Neutrophil (primary cell): Measurements from ENCODE around the gene HMOX1.

Experiments used
- H3K27ac ChIP-seq: fragments of 200-600 bp; sonication (generic); 2 replicates; pipeline ENCODE4 v1.5.1; 2016; ENCODE audit warnings: mild to moderate bottlenecking, moderate library complexity
- H3K27me3 ChIP-seq: fragments of 200-600 bp; sonication (generic); 2 replicates; pipeline ENCODE4 v1.6.0; 2016; ENCODE audit warnings: mild to moderate bottlenecking
- H3K36me3 ChIP-seq: fragments of 200-600 bp; sonication (generic); 2 replicates; pipeline ENCODE4 v1.5.1; 2017
- H3K4me1 ChIP-seq, 2 experiments: fragments of 200-600 bp in 1 of 2; sonication (generic) in 1 of 2; 1 replicate in 1 of 2; 2 replicates in 1 of 2; pipeline versions ENCODE4 v1.5.1 to v1.6.1; 2013 to 2016; ENCODE audit warnings: low read depth in 1 of 2, low read length in 1 of 2, mild to moderate bottlenecking in 1 of 2, moderate library complexity in 1 of 2; ENCODE audit not compliant: control insufficient read depth in 1 of 2, insufficient read depth in 1 of 2
- H3K4me3 ChIP-seq, 2 experiments: fragments of 200-600 bp in 1 of 2; sonication (generic) in 1 of 2; 1 replicate in 1 of 2; 2 replicates in 1 of 2; pipeline ENCODE4 v1.5.1; 2013 to 2016; ENCODE audit warnings: low read depth in 1 of 2, low read length in 1 of 2, mild to moderate bottlenecking in 1 of 2, moderate library complexity in 1 of 2
- H3K9me3 ChIP-seq: fragments of 200-600 bp; sonication (generic); 2 replicates; pipeline ENCODE4 v1.5.1; 2016
- TF ChIP-seq, protein P1 (sequence below): fragments of 200-600 bp; sonication (generic); IDR thresholded peaks from 2 replicates; pipeline ENCODE4 v1.5.1; 2016; ENCODE audit warnings: antibody characterized with exemption

HMOX1 gene

DNA sequence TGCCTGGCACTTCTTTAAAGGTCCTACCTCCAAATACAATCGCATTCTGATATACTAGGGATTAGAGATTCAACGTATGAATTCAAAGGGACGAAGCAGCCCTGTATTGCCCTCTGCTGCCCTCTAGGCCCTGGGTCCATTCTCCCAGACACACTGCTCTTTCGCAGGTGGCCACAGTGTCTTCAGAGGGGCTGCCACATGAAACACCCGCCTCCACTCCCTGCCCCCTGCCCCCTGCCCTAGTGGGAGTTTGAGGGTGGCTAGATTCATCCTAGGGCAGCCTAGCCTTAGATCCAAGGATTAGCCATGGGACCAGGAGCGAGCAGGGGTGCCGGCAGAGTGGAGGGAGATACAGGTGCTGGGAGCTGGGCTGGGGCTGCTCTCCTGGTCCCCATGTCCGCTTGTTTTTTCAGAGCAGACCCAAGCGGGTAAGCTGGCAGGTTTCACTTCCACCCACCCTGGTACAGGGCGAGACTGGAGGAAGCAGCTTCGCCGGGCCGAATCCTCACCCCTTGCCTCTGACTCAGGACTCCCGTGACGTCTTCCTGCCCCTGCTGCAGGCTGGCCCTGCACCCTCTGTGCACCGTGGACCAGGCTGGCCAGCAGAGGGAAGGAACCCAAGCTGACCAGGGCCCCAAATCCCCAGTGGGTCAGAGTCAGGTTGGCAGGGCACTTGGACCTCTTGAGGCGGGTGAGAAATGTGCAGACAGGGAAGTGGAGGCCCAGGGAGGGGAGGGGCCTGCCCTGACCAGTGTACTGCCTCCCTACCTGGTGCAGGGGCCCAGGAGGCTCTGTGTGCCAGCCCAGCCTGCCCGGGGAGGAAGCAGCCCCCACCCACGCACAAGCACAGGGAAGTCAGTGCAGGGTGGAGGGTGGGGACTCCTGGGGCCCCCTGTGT is 28.4 kb upstream of the HMOX1 start:
- H3K36me3 ChIP-seq = peaks cover 17% of the 10 kb centered on the region
- TF ChIP-seq, protein P1, sequence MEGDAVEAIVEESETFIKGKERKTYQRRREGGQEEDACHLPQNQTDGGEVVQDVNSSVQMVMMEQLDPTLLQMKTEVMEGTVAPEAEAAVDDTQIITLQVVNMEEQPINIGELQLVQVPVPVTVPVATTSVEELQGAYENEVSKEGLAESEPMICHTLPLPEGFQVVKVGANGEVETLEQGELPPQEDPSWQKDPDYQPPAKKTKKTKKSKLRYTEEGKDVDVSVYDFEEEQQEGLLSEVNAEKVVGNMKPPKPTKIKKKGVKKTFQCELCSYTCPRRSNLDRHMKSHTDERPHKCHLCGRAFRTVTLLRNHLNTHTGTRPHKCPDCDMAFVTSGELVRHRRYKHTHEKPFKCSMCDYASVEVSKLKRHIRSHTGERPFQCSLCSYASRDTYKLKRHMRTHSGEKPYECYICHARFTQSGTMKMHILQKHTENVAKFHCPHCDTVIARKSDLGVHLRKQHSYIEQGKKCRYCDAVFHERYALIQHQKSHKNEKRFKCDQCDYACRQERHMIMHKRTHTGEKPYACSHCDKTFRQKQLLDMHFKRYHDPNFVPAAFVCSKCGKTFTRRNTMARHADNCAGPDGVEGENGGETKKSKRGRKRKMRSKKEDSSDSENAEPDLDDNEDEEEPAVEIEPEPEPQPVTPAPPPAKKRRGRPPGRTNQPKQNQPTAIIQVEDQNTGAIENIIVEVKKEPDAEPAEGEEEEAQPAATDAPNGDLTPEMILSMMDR = peak; percentile 51
- peaks cover 47 to 49% of the 10 kb centered on the region in 2 experiments for H3K4me1 ChIP-seq
- H3K9me3 ChIP-seq = no peaks in the 10 kb centered on the region
- peak overlapping the region; percentile 0 to 4 for H3K4me3 ChIP-seq
- H3K27ac ChIP-seq = peak overlapping the region; percentile 81
- peaks cover 24% of the 10 kb centered on the region for H3K27me3 ChIP-seq

DNA sequence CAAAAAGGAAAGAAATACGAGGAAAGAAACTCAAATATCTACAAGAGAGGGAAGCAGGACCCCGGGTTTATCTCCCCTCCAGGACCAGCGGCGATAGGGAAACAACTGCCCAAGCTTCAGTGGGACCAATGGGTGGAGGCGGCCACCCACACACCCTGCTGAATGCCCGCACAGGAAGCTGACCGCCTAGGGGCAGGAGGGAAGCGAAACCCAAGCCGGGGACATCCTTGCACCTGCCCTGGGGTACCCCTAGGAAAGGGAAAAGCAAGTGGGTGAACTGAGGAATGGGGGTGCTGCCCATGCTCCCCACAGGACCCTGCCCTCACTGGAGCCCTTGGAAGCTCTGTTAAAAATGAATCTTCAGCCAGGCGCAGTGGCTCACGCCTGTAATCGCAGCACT is 27.6 kb upstream of the HMOX1 start:
- TF ChIP-seq, protein P1 = no peak
- peak overlapping the region; percentile 0 to 4 for H3K4me3 ChIP-seq
- peak overlapping the region; percentile 81 for H3K27ac ChIP-seq
- peaks cover 8% of the 10 kb centered on the region for H3K36me3 ChIP-seq
- H3K9me3 ChIP-seq = no peaks in the 10 kb centered on the region
- H3K27me3 ChIP-seq = peaks cover 24% of the 10 kb centered on the region
- H3K4me1 ChIP-seq = peaks cover 48 to 49% of the 10 kb centered on the region in 2 experiments

DNA sequence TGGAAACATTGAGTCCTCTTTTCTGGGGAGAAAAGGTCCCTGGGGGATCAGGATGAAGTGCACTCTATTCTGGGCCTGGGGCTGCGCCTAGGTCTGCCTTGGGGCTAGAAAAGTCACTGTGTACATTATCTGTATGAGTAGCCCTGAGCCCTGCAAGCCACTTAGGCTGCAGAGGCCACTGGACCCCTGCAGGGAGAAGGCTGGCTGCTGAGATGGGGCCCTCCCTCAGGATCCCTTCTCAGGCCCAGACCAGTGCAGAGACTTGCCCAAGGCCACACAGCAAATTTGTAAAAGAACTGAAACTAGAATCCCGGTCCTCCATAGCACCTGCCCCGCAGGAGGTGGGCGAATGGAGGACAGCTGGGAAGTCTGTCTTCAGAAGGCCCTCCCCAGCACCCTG is 26.8 kb upstream of the HMOX1 start:
- Histone ChIP-seq H3K27ac (no peak overlapping the region), H3K9me3 (no peaks in the 10 kb centered on the region), H3K4me3 (no peak overlapping the region), H3K4me1 (peaks cover 48 to 49% of the 10 kb centered on the region in 2 experiments), H3K27me3 (peaks cover 24% of the 10 kb centered on the region), H3K36me3 (peaks cover under 1% of the 10 kb centered on the region)
- TF ChIP-seq, protein P1 = no peak

DNA sequence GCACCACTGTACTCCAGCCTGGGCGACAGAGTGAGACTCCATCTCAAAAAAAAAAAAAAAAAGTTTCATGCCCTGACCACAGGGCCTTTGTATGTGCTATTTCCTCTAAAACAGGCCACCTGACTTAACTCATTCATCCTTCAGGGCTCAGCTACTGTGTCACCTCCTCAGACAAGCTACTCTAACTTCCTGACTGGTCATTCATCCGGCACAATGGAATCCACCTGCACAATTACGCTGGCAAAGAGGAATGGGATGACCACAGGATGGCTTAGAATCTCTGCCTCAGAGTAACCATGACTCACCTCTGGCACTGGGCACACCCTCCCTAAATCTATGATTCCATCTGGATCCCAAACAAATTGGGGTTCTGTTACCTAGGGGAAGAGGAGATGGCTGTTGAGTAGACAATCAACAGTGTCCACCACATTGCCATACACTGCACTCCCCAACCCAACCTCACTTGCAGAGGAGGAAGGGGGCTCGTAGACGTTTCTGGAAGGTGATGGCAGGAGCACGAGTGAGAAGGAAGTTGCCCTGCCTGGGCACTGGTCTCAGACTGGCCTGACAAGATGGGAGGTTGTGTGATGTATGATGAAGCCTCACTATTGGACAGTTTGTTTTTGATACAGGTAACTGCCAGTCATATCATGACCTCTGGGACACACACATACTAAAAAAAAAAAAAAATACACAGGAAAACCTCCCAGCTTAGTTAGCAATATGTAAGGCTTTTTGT is 22.8 kb upstream of the HMOX1 start:
- no peaks in the 10 kb centered on the region for H3K27me3 ChIP-seq
- no peaks in the 10 kb centered on the region for H3K9me3 ChIP-seq
- H3K4me1 ChIP-seq = peaks cover 23% of the 10 kb centered on the region in 2 experiments
- H3K36me3 ChIP-seq = no peaks in the 10 kb centered on the region
- peak overlapping the region; percentile 23 for H3K27ac ChIP-seq
- H3K4me3 ChIP-seq = no peak overlapping the region
- TF ChIP-seq, protein P1 = no peak

DNA sequence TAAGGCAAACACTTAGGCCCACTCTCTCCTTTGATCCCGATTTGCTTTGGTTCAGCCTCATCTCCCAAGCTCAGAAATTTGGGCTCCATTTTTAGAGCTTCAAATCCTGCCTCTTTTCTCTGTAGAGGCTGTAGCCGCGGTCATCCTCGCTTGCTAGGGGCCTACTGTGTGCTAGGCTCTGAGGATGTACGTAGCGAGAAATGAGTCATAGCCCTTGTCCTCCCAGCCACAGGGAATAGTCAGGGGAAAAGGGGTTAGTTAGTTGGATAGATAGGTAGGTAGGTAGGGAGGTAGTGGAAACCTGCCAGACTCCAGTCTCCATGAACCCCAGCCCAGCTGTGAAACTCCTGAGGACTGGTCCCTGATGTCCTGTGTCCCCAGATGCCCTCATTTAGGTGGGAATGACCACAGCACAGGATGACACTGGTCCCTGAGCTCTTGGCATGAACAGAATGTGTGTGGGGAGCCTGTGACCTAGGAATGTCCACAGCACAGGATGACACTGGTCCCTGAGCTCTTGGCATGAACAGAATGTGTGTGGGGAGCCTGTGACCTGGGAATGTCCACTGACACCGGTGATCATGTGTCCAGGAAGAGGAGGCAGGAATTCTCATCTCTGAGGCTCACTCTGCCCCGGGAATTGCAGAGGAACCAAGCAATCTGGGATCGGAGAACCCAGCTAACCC is 21.4 kb upstream of the HMOX1 start:
- Histone ChIP-seq H3K9me3 (no peaks in the 10 kb centered on the region), H3K27ac (no peak overlapping the region), H3K36me3 (no peaks in the 10 kb centered on the region), H3K27me3 (no peaks in the 10 kb centered on the region), H3K4me3 (no peak overlapping the region), H3K4me1 (peaks cover 18 to 19% of the 10 kb centered on the region in 2 experiments)
- TF ChIP-seq, protein P1 = no peak
